GM08714 (cell line): ENCODE measurements around the gene ITPRID2.

Source experiments
- H3K4me3 ChIP-seq: fragments of 200-500 bp; sonication (Bioruptor generic); 2 replicates; pipeline ENCODE4 v1.5.1; 2014; ENCODE audit warnings: mild to moderate bottlenecking, low read length, inconsistent platforms
- ZNF274 ChIP-seq: IDR thresholded peaks from 2 replicates; pipeline ENCODE4 v1.6.1; 2012; ENCODE audit warnings: mild to moderate bottlenecking, low read depth, low read length

Gene ITPRID2

DNA sequence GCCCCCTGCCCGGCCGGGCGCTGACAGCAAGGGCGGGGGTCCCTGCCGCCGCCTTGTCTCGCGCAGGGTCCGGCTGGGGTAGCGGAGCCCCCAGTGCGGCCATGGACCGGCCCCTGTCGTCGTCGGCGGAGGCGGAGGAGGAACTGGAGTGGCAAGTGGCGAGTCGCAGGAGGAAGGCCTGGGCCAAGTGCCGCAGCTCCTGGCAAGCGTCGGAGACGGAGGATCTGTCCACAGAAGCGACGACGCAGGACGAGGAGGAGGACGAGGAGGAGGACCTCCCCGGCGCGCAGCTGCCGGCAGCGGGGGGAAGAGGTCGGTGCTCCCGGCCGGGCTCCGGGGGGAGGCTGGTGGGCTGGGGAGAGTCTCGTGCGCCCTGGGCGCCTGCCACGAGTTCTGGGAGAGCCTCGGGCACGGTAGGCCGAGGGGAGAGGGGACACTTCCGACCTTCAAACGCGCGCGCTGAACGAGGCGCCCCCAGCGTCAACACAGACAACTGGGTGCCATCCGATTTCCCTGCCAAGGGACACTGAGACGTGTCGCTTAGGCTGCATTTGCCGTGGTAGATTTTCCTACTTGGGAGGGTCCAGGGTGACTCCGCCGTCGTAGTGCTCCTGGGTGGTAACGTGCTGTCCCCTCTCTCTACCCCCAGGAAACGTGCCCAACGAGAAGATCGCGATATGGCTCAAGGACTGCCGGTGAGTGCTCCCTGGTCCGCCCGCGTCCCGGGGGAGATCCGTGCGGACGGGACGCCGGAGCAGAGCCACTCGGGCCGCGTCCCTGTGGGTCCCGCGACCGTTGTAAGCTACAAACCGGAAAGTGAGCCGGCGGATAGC lies 652 bp downstream of the ITPRID2 start:
- H3K4me3 ChIP-seq = peak overlapping the region; percentile 66
- no peak for TF ChIP-seq ZNF274

DNA sequence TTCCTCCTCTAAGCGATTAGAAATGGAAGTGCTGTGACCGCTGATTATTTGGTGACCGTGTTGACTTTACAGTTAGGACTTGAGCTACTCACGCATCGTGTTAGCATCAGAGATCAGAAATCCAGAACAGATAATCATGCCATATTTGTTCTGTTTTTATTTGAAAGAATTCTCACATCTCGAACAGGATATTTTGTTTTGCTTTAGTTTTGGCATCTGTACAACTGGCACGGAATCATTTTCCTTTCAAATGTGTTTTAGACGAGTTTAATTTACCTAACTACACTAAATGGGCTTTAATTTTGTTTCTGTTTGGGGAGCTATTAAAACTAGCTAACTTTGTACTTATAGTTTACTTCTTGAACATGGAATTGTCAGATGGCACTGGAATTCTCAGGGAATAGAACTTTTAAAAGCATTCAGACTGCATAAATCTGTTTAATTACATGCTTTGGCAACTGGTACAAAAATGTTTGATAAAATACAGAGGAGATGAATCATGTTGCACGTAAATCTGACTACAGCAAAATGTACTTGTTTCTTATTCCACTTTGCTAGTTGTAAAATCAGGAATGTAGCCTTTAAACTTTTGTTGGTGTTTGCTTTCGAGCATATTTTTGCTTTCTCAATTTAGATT lies 1.4 kb downstream of the ITPRID2 start:
- TF ChIP-seq ZNF274 = no peak
- peak overlapping the region; percentile 66 for H3K4me3 ChIP-seq

DNA sequence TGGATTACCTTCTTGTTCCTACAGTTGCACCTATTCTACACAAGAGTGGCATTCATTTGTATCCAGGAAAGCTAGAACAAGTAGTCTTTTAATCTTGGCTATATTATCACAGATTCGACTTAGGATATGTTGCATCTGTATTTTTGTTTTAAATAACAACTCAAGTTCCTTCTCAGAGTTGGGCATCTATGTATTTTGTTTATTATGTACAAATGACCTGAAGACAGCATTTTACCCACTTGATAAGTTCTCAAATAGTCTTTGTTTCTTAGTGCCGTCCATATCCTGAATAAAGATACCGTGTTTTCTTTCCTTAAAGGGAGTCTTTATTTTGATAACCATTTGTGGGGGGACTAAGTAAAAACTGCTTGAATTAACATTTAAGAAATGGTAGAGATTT lies 2.9 kb downstream of the ITPRID2 start:
- no peak overlapping the region for H3K4me3 ChIP-seq
- TF ChIP-seq ZNF274 = no peak

DNA sequence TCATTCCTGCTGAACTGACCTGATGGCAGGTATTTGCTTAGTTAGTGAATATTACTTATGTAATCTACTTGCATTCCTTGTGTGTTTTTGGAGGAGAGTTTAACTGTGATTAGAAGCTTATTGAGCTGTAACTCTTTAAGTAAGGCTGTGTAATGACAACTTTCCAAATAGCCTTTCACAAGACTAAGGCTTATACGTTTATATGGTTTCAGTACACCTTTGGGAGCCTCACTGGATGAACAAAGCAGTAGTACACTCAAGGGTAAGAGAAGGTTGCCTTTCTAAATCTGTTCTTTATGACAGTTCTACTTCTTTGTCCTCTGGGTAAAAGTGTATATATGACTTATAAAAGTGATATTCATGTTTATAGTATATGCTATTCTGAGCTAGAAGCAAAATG lies 4.3 kb downstream of the ITPRID2 start:
- H3K4me3 ChIP-seq = no peak overlapping the region
- no peak for TF ChIP-seq ZNF274

DNA sequence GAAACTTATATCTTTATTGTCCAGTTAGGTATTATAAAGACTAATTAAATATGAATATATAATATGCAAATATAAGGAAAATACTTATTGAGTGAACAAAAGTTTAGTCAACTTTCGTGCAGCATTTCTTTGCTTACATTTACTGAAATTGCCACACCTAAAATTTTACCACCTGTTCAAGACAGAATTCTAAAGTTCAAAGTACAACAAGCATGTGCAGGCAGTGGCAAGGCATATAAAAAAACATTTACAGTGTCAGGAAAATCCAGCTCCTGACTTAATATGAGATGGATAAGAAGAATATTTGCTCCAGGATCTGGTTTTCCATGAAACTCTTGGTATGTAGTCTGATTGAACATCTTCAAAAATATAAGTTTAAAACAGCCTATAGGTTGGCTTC lies 4.8 kb downstream of the ITPRID2 start:
- no peak overlapping the region for H3K4me3 ChIP-seq
- no peak for TF ChIP-seq ZNF274

DNA sequence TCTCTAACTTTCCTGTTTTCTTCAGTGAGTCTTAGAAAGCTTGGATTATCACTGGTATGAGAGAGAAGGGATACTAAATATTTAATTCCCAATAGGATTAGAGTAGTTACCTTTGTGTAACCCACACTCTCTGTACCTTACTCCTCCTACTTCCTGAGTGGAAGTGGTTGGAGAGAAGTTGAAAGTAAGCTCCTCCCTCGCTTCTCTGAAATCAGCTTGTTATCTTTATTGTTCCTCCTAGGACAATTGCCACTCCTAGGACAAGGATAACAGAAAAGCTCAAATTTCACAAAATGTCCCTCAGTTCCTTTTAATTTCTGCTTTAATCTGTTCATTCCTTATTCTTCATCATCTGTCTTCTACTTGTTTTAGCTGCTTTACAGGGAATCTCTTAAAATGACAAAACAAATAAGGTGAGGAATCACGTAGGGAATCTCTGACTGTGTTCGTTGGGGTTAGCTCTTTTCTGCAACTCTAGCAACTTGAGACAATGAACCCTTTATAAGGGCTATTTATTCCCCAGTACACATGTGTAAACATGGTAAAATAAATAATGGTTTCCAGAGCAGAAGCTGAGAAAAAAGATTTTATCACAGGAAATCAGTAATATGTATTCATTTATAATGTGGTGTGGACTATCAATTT lies 8.6 kb downstream of the ITPRID2 start:
- no peak overlapping the region for H3K4me3 ChIP-seq

DNA sequence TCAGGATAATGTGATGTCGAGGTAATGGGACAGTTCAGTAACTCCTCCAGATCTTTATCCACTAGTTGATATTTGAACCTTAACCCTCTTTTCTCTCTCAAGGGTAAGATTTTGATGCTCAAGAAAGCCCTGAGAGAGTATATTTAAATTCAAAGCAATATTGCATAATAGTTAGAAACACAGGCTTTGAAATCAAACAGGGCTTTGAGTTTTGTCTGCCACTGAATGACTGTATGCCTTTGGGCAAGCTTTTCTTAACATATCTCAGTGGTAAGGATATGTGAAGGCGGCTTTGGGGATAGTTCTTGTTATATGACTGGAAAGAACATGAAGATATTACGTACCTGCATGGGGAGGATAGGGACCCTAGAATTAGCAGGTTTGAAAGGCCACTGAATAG lies 11.1 kb downstream of the ITPRID2 start:
- no peak for TF ChIP-seq ZNF274
- no peak overlapping the region for H3K4me3 ChIP-seq

More for the DNA sequence above, 8.6 kb downstream of the ITPRID2 start:
- TF ChIP-seq ZNF274 = no peak

DNA sequence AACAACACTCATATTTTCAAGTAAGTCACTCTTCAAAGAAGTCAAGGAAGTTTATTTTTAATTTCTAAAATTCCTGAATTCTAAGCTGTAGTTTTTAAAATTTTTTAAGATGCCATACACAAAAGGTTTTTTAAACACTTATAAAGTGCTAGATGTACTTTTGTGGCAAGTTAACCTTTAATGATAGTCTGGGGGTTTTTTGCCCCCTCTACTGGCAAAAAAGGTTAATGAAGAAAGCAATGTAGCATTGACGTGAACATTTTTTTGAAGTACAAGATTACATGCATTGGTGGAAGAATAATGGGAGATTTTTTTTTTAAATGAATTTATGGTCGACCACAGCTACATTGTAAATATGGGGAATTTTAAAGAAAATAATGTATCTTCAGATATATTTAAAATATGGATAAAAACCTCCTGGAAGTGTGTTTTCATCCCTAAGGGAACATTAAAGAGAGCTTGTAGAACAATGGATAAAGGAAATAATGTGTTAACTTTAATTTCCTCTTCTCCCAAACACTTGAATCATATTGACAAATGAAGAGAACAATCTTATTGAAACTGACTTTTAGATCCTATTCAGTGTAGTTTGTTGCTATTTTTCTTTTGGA lies 12.6 kb downstream of the ITPRID2 start:
- H3K4me3 ChIP-seq = no peak overlapping the region
- TF ChIP-seq ZNF274 = no peak

DNA sequence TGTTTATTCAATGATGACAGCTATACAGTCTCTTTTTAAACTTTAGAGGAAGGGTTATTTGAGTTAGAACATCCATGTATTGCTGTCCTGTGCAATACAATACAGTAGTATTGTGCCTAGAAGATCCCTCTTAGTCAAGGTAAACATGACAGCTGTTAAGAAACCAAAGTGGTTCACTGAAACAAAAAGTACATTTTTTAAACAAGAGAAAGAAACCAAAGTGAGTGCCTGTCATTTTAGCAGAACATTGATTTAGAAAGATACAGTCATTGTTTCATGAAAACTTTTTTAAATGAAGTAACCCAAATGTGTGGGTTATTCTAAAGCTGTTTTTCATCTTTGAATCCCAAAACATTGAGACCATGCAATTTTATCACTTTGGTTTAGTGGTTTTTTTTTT lies 15.5 kb downstream of the ITPRID2 start:
- no peak overlapping the region for H3K4me3 ChIP-seq
- no peak for TF ChIP-seq ZNF274

DNA sequence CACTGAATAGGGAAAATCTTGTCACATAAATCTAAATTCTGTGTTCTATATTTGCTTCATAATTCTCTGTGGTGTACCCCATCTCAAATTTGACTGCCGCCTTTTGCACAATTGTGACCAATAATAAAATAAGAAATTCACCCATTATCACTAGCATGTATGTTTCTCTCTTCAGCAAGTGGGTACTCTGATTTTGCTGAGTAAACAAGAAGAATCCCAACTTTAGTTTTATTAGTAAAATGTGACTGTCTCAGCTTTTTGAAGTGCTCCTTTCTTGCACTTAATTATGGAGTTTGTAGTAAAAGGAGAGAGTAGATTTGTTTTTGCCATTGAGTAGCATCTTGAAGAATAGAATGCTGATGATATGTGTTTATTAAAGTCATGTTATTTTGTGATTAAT lies 16.1 kb downstream of the ITPRID2 start:
- H3K4me3 ChIP-seq = no peak overlapping the region
- TF ChIP-seq ZNF274 = no peak

DNA sequence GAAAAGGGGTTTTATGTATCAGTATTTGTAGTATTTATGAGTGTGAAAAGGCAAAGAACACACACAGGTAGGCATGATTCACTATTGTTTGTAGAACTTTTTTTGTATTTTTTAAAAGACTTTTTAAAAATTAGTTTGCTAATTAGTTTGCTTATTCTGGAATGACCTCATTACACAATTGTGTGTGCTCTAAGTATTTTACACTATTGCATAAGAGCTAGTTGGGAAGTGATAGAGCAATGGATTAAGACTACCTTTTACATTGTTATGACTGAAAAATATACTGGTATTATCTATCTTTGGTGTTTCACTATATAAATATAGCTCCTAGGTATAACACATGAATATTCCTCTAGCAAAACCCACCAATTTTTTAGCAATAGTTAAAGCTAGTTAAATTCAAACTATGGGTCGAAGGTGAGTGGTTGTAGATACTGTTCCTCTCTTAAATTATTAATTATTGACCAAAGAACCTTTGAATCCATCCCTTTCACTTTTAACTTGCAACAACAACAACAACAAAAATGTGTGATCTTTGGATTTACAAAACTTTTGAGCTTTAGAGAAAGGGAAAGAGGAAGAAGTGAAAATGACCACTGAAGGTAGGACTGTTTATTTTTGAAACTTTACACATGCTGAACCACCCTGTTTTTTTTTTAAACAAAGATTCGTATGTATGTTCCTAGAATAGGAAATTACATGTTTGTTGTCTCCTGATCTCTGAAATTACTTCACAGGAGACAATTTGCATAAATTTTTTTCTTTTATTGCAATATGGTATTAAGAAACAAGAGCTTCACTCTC lies 18.7 kb downstream of the ITPRID2 start:
- H3K4me3 ChIP-seq = no peak overlapping the region
- TF ChIP-seq ZNF274 = no peak

DNA sequence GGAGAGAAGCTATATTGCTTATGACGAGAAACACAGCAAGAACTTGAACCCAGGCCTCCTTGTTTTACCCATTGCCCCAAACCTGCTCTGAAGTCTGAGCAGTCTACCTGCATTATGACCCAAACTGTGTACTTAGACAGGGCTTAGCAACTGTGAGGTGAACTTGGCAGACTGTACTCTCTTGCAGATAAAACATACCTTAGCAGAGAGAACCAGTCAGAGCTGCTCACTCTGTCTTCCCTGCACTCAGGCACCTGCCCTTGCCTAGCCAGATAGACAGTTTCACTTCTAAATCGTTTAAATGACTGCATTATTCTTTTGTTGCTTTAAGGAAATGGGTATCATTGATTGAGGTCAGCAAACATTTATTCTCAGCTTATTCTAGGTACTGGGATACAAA lies 20.3 kb downstream of the ITPRID2 start:
- H3K4me3 ChIP-seq = no peak overlapping the region
- TF ChIP-seq ZNF274 = no peak

DNA sequence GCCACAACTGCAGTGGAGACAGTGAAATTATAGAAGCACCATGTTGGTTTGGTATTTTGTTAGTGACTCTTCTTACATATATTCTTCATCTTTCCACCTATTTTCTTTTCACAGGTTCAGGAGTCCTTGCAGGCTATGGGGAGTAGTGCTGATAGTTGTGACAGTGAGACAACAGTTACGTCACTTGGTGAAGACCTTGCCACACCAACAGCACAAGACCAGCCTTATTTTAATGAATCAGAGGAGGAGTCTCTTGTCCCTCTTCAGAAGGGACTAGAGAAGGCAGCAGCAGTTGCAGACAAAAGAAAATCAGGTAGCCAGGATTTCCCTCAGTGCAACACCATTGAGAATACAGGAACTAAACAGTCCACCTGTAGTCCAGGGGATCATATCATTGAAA lies 23.6 kb downstream of the ITPRID2 start:
- no peak overlapping the region for H3K4me3 ChIP-seq
- no peak for TF ChIP-seq ZNF274
